ENCODE results near the gene CYLD. TPM values are rescaled to one million over a fixed set of nuclear protein-coding genes. Genes with fewer than 3 reads are reported as not detected.

CYLD gene
- total RNA-seq, 1 experiment from 2014 or later, result 12.5 TPM

DNA sequence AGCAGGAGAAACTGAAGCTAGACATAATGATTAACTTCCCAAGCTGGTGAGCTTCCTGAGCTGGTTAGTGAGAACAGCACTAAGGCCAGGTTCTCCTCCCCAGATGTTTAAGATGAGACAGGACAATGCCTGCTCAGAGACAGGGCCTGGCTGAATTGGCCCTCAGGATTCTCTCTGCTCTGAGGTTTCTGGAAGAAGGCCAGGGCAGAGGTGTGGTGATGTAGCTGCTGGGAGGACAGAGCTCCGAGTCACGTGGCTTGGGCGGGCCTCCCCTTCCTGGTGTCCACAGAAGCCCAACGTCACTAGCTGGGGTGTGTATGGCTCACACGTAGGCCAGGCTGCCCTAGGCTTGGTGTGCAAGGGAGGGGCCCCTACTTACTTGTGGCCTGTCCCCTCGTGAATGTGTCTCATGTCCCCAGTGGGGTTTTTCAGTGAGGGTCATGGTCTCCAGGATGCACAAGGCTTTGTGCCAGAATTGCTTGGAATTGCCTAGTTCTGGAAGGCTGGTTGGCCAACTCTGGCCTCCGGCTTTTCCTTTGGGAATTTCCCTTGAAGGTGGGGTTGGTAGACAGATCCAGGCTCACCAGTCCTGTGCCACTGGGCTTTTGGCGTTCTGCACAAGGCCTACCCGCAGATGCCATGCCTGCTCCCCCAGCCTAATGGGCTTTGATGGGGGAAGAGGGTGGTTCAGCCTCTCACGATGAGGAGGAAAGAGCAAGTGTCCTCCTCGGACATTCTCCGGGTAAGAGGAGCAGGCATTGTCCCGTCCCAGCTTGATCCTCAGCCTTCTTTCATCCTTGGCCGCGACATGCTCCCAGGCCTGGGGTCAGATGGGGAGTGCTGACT lies 45.1 kb upstream of the CYLD start:
- Histone ChIP-seq H3K4ac (ENCODE audit: low read depth, low read length) (no peak overlapping the region), H3K23me2 (ENCODE audit: insufficient read length, low read depth, low read length, poor library complexity, severe bottlenecking) (peaks cover 6% of the 10 kb centered on the region), H3K27ac (ENCODE audit: insufficient read length, low read depth, low read length) (no peak overlapping the region), H3K56ac (ENCODE audit: insufficient read length, low read depth, low read length) (no peak overlapping the region), H3K4me1 (ENCODE audit: insufficient read depth, low read length) (no peaks in the 10 kb centered on the region), H4K8ac (replicated peaks; ENCODE audit: insufficient read length, low read depth, low read length) (no peak overlapping the region), H3K14ac (ENCODE audit: insufficient read depth, low read length) (no peak overlapping the region), H3K79me2 (ENCODE audit: insufficient read depth, low read length) (no peaks in the 10 kb centered on the region), H3K18ac (ENCODE audit: insufficient read length, low read depth, low read length) (no peak overlapping the region), H2BK120ac (ENCODE audit: low read depth, low read length, poor library complexity, severe bottlenecking) (no peak overlapping the region), H2AFZ (ENCODE audit: low read length) (no peak overlapping the region), H4K5ac (ENCODE audit: insufficient read length, low read depth, low read length) (no peak overlapping the region), H3K9ac (ENCODE audit: extremely low read depth, insufficient read length, low read length) (no peak overlapping the region), H4K91ac (ENCODE audit: insufficient read length, low read depth, low read length) (no peak overlapping the region), H2BK12ac (ENCODE audit: insufficient read length, low read depth, low read length) (no peak overlapping the region), H3K27me3 (ENCODE audit: insufficient read depth, low read length) (peaks cover 8% of the 10 kb centered on the region; the same call in 1 of the 2 replicates), H3K4me2 (ENCODE audit: insufficient read depth, insufficient read length, low read length) (no peak overlapping the region), H3K79me1 (ENCODE audit: insufficient read depth, low read depth, low read length, poor library complexity, severe bottlenecking) (no peaks in the 10 kb centered on the region), H2BK20ac (ENCODE audit: low read depth, low read length, poor library complexity, severe bottlenecking) (no peak overlapping the region), H4K20me1 (ENCODE audit: control insufficient read depth, insufficient read depth, insufficient read length) (no peaks in the 10 kb centered on the region), H3K9me3 (ENCODE audit: control insufficient read depth, low read depth, low read length) (no peaks in the 10 kb centered on the region), H2BK5ac (ENCODE audit: insufficient read length, low read length) (no peak overlapping the region), H2BK15ac (ENCODE audit: low read depth, low read length) (no peak overlapping the region), H2AK5ac (ENCODE audit: insufficient read length, low read length) (no peak overlapping the region), H3T11ph (ENCODE audit: low read length) (no peak overlapping the region), H3K23ac (ENCODE audit: insufficient read length, low read depth, low read length) (no peak overlapping the region)
- Mint-ChIP-seq H3K36me3 (ENCODE audit: insufficient read depth in 1 of 3, low read depth in 3 of 3) (no peaks in the 10 kb centered on the region), H3K4me3 (no peak overlapping the region), H3K4me1 (peaks cover 9 to 11% of the 10 kb centered on the region in 2 experiments), H3K27me3 (ENCODE audit: low read depth) (peaks cover 44% of the 10 kb centered on the region), H3K9me3 (no peaks in the 10 kb centered on the region; a peak in 2 of 5 replicates), H3K27ac (no peak overlapping the region)
- no peak for DNase-seq
- TF ChIP-seq, protein P1, sequence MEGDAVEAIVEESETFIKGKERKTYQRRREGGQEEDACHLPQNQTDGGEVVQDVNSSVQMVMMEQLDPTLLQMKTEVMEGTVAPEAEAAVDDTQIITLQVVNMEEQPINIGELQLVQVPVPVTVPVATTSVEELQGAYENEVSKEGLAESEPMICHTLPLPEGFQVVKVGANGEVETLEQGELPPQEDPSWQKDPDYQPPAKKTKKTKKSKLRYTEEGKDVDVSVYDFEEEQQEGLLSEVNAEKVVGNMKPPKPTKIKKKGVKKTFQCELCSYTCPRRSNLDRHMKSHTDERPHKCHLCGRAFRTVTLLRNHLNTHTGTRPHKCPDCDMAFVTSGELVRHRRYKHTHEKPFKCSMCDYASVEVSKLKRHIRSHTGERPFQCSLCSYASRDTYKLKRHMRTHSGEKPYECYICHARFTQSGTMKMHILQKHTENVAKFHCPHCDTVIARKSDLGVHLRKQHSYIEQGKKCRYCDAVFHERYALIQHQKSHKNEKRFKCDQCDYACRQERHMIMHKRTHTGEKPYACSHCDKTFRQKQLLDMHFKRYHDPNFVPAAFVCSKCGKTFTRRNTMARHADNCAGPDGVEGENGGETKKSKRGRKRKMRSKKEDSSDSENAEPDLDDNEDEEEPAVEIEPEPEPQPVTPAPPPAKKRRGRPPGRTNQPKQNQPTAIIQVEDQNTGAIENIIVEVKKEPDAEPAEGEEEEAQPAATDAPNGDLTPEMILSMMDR (conservative IDR thresholded peaks at IDR 0.05), result no peak
- WGBS (ENCODE audit: extremely low coverage, insufficient read length, low lambda C conversion rate), result no CpG with 5 or more reads among the region's 15 CpGs

All from H9 (cell line).